Measurements from ENCODE around the gene ONECUT1.
"Not testable (repeated sequence)": the region's sequence is repeated elsewhere in the genome, so short reads cannot be mapped to it uniquely, and the experiment has no call there.

Gene ONECUT1

GRCh38 chr15:52790169-52790708 is at the start of gene ONECUT1:
Gene ONECUT1, minus strand, starts transcription at chr15:52790336. Its CDS starts 452 bp downstream, at chr15:52789884.
- no peak for TF ChIP-seq CTCF (conservative IDR thresholded peaks at IDR 0.05)
- TF ChIP-seq ZFX (IDR thresholded peaks at IDR 0.05), result 0 out of 2 replicates have a peak, but pooled peaks have one; percentile 26
- H3K27ac ChIP-seq, result peak within 1 kb of the TSS; percentile 47; the same call in 1 of the 2 replicates

DNA sequence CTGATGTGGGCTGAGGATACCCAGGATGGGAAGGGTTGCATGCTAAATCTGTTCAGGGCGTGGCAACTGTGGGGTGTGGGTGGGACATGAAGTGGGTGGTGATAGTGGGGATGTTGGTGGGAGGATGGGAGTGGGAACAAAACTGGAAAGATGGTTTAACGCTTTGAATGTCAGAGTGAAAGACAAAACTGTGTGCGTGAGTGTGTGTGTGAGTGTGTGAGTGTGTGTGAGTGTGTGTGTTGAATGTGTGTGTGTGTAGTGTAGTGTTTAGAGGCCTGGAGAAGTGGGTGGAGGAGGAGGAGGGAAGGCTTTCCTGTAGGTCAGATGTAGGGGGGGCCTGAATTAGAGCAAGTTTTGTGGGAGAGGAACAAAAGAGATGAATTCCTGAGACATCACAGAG is 44.2 kb upstream of the ONECUT1 start:
- TF ChIP-seq CTCF (conservative IDR thresholded peaks at IDR 0.05), result no peak
- no peak for TF ChIP-seq ZFX (IDR thresholded peaks at IDR 0.05)

GRCh38 chr15:52824169-52824942 is 34.2 kb upstream of the ONECUT1 start:
- not testable (repeated sequence) for H3K27ac ChIP-seq

More for the DNA sequence above, 44.2 kb upstream of the ONECUT1 start:
- H3K27ac ChIP-seq, result no peak overlapping the region

GRCh38 chr15:52822475-52822874 is 32.3 kb upstream of the ONECUT1 start:
- no peak for TF ChIP-seq ZFX (IDR thresholded peaks at IDR 0.05)
- TF ChIP-seq CTCF (conservative IDR thresholded peaks at IDR 0.05), result no peak
- H3K27ac ChIP-seq, result no peak overlapping the region

- TF ChIP-seq ZFX (IDR thresholded peaks at IDR 0.05) (no peak), CTCF (conservative IDR thresholded peaks at IDR 0.05) (no peak)
- H3K27ac ChIP-seq, result no peak overlapping the region
Measured at GRCh38 chr15:52819253-52819652, 29.1 kb upstream of the ONECUT1 start.

DNA sequence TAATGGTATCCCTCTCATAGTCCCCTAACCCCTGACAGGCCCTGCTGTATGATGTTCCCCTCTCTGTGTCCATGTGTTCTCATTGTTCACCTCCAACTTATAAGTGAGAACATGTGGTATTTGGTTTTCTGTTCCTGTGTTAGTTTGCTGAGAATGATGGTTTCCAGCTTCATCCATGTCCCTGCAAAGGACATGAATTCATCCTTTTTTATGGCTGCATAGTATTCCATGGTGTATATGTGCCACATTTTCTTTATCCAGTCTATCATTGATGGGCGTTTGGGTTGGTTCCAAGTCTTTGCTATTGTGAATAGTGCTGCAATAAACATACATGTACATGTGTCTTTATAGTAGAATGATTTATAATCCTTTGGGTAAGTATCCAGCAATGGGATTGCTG is 25.8 kb upstream of the ONECUT1 start:
- not testable (repeated sequence) for H3K27ac ChIP-seq

GRCh38 chr15:52808996-52809395 is 18.9 kb upstream of the ONECUT1 start:
- TF ChIP-seq CTCF (conservative IDR thresholded peaks at IDR 0.05), result no peak
- no peak for TF ChIP-seq ZFX (IDR thresholded peaks at IDR 0.05)
- no peak overlapping the region for H3K27ac ChIP-seq

DNA sequence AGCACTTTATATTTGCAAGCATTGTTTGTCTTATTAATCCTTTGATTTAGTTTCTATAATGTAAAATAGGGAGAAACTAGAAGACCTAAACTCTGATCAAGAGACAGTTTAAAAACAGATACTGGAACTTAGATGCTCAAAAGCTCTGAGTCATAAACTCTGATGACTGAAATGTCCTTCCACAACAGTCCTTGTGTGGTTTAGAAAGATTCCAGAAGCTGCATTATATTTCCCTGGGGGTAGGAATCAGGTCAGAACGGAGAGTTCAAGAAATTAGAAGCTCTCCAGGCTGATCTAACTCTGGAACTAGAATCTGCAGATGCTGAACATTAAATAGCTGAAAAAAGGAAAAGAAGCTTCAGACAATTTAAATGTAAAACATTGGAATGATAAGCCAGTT is 18.3 kb upstream of the ONECUT1 start:
- no peak overlapping the region for H3K27ac ChIP-seq
- no peak for TF ChIP-seq ZFX (IDR thresholded peaks at IDR 0.05)
- TF ChIP-seq CTCF (conservative IDR thresholded peaks at IDR 0.05), result no peak
